NCI-H2107 (cell line): ENCODE measurements around the gene ZWILCH.
"Not testable (repeated sequence)": the region's sequence is repeated elsewhere in the genome, so short reads cannot be mapped to it uniquely, and the experiment has no call there.

Experiments
- DNase-seq: peaks from one replicate; lab custom pipeline; 2025; lab: John Stamatoyannopoulos, UW

Gene ZWILCH

DNA sequence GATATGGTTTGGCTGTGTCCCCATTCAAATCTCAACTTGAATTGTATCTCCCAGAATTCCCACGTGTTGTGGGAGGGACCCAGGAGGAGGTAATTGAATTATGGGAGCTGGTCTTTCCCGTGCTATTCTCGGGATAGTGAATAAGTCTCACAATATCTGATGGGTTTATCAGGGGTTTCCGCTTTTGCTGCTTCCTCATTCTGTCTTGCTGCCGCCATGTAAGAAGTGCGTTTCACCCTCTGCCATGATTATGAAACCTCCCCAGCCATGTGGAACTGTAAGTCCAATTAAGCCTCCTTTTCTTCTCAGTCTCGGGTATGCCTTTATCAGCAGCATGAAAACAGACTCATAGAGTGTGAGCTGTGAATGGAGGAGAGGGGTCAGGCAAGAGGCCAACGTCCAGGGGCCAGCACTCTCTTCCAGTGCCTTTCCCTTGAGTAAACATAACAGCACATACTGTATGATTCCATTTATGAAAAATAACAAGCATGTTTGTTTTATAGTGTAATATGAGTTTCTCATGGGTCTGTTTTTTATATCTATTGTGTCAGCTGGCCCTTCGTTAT lies 76.9 kb downstream of the ZWILCH start:
- DNase-seq = no peak

DNA sequence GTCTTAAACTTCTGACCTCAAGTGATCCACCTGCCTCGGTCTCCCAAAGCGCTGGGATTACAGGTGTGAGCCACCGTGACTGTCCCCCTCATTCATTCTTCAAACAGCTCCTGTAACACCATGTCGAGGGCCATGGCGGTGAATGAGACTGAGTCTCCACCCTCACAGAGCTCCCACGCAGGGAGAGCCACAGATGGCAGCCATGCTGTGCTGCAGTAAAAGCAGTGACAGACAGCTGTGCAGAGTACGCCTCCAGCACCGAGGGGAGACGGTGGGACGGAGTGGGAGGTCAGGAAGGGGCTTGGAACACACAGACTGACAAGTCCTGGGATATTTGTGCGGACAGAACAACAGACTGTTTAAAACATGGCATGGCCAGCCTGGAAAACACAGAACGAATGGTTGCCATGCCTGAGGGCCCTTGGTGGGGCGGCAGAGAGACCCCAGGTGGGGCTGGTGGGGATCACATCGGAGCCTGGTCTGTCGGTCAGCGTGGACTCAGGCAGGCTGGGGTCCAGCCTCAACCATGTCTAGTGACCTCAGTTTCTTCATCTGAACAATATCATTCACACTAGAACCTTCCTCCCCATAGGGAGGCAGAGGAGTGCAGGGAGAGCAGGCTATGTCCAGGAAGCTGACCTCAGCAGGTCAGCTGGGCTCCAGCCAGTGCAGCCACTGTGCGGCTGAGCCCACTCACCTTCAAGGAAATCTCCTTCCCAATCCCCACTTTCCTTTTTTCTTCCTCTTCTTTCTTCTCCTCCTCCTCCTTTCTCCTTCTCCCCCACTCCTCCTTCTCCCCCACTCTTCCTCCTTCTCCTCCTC lies 81.2 kb downstream of the ZWILCH start:
- no peak for DNase-seq

DNA sequence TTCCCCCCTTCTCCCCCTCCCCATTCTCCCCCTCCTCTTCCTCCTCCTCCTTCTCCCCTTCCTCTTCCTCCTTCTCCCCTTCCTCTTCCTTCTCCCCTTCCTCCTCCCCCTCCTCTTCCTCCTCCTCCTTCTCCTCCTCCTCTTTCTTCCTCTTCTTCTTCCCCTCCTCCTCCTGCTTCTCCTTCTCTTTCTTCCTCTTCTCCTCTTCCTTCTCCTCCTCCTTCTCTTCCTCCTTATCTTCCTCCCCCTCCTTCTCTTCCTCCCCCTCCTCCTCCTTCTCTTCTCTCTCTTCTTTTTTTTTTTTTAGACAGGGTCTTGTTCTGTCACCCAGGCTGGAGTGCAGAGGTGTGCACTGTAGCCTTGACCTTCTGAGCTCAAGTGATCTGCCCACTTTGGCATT lies 81.9 kb downstream of the ZWILCH start:
- DNase-seq = no peak

DNA sequence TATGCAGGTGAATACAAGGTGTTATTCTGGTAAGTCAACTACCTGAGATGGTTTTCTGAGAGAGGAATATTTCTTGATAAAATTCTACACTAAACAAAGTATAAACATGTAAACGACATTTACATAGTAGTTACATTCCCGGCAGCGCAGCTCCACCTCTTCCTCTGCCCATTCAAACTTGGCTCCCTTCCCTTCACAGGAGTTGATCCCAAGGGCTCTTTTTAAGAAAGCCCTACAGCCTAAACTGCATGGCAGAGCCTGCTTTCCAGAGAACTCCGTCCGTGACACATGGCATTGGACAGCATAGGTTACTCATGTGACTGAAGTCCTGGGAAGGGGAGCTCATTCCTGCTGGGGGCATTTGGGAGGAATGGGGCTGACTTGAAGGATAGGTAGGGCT lies 82.6 kb downstream of the ZWILCH start:
- DNase-seq = no peak

DNA sequence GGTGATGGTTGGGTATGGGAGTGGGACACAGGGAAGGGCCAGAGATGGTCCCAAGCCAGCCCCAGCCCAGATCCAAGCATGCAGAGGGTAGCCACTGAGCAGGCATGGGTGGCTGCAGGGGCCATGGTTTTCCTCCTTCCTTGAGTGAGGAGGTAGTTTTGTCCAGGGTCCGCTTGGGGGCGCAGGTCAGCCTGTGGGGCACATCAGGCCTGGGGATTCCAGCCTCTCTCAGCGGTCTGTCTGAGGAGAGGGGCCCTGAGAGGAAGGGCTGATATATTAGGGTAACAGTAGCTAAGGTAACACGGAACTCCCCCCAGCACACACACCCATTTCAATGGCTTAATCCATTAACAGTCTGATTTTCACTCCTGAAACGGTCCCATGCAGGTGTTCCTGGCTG lies 83.4 kb downstream of the ZWILCH start:
- no peak for DNase-seq

DNA sequence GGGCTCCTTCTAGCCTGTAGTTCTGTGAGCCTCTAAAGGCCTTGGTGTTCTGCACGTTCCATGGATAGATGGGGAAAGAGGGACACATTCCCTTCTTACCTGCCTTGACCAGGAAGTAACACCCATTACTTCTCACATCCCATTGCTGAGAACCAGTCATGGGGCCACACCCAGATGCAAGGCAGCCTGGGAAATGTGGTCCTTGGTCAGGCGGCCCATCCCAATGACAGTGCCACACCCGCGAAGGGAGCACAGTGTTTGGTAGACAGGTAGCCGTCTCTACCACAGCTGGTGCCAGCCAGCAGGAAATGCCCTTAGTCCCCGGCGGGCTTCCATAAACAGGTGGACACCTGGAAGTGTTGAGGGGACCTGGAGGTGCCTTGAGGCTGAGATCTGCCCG lies 83.8 kb downstream of the ZWILCH start:
- DNase-seq = no peak

DNA sequence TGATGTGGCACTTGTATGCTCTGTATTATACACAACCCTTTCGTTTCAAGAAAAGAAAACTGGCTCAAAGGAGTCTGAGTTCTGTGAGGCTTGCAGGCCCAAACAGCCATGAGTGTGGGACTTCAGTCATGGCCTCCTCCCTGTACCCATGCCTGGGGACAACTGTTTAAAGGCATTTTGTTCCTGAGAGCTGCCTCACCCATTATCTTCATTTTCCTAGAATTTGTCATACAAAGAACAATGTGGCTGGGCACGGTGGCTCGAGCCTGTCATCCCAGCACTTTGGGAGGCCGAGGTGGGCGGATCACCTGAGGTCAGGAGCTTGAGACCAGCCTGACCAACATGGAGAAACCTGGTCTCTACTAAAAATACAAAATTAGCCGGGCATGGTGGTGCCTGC lies 84.3 kb downstream of the ZWILCH start:
- DNase-seq = not testable (repeated sequence)

DNA sequence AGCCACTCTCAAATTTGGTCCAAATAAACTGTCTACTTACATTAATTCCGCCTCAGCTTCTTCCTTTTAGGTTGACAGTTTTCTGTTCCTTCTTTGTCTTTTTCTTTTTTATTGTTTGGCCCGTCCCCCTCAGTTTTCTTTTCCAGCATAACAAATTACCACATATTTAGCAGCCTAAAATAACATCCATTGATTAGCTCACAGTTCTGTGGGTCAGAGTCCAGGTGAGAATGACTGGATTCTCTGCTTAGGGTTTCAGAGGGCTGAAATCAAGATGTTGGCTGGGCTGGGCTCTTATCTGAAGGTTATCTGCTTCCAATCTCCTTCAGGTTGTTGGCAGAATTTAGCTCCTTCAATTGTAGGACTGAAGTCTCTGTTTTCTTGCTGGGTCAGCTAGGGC lies 85.3 kb downstream of the ZWILCH start:
- DNase-seq = no peak

DNA sequence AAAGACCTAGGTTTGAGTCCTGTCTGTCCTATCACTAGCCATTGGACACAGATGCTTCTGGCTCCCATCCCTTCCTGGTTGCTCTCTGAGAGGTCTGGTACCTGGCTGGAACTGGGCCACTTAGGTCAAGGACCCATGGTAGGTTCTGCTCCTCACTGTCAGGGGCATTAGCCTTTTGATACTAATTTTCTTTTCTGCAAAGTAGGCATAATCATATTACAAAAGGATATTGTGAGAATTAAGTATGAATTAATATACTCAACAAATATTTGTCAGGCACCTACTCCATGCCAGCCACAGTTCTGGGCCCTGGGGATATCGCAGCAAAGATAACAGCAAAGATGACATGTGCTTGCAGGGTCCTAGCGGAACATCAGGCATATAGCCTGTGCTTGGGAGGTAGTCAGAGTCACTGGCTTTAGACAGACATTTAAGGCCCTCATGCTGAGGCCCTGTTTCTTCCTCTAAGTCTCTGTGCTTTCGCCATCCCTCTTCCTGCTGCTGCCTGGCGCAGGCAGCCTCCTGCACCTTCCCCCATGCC lies 86.3 kb downstream of the ZWILCH start:
- no peak for DNase-seq

DNA sequence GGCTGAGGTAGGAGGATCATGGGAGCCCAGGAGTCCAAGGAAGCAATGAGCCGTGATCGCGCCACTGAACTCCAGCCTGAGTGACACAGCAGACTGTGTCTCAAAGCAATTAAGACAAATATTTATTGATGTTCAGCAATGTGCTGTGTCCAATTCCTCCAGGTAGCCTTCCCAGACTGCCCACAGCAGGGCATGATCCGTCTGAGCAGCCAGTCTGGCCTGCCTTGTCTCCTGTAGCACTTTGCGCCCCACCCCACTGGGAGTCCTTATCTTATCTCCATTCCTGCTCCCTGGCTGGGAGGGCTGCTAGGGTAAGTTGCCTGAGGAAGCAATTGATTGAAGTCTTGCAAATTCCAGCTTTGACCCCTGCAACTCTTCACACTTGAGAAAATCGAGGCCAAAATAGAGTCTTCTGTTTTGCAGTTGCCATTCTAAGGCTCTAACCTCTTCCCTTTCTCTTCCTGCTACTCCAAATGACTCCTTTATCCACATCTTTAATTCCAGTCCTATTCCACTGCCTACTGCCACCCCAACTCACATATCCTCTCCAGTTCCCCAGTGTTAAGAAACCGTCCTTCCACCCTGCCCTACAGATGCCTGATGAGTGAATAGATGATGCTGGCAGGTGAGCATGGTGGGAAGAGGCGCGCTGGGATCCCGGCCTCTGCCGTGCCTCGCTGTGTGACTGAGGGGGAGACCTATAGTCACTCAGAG lies 87.5 kb downstream of the ZWILCH start:
- DNase-seq = no peak

DNA sequence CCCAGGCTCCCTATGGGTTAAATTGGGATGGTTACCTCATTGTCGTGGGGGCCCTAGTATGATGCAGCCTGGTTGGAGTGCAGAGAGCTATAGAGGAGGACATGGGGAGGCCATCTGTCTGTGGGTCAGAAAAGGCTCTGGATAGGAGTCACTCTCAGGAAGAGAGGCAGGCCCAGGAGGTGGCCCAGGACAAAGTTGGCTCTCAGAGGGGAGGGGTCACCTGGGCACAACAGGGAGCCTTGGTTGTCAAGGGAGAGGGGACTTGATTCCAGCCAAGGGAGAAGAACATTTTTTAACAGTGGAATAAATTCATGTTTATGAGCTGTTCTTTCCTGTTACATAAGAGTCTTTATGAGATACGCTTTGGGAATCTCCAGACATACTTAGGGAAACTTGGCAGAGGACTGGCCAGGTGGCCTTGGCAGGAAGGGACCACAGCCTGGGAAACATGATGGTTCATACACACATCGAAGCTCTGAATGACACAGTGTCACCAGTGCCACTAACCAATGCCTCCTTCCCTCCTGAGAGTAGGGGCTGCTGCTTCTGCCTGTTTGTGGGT lies 88.2 kb downstream of the ZWILCH start:
- no peak for DNase-seq

DNA sequence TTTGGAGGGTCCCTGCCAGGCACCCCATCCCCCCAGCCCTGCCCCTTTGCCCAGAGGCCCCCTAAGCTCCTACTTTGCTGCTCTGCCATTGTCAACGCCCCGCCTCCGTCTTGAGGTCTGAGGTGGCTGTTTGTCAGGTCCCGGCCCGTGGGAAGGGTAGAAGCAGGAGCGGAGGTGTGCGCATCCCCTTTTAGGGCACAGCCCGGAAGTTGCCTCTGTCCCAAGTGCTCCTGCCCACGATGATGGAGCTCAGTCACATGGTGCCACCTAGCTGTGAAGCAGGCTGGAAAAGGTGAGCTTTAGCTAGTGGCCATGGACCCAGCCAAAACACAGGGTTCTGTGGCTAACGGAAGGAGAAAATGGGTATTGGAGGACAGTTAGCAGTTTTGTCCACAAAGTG lies 89.2 kb downstream of the ZWILCH start:
- DNase-seq = no peak

DNA sequence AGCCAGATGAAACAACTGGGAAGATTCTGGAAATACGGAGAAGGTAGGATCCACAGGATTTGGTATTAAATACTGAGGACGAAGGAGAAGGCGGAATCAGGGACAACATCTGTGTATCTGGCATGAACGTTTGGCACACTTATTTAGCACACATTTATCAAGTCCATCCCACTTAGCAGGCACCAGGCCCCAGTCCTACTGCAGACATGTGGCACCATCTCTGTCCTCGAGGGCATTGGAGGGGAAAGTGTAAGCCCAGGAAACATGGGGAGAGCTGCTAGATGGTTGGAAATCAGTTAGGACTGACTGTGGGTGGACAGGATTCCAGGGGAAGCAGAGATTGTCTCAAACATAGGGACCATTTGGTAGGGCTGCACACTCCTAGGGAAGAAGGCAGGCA lies 89.7 kb downstream of the ZWILCH start:
- DNase-seq = no peak

DNA sequence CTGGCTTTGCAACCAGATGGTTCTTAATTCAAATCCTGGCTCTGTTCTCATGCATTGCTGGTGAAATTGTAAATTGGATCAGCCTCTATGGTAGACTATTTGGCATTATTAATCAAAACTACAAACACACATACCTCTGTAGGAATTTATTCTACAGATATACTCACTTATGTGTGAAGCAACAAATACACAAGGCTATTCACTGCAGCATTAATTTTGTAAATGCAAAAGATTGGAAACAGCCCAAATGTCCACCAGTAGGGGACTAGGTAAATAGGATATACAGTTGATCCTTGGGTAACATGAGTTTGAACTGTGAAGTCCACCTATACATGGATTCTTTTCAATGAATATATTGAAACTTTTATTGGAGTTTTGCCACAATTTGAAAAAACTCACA lies 90.2 kb downstream of the ZWILCH start:
- DNase-seq = no peak

DNA sequence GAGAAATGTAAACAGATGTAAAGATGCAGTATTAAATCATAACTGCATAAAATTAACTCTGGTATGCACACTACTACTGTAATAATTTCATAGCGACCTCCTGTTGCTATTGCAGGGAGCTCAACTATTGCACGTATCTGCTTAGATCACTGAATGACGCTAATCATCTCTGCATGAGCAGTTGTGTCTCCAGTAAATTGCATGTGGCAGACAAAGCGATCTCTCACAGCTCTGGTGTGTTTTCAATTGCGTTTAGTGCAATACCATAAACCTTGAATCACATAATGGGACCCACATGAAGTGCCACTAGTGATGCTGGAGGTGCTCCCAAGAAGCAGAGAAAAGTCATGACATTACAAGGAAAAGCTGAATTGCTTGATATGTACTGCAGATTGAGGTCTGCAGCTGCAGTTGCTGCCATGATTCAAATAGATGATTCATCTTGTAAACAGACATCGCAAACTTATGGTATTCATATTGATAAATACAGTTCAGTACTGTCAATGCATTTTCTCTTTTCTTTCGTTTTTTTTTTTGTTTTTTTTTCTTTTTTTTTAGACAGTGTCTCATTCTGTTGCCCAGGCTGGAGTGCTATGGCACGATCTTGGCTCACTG lies 90.9 kb downstream of the ZWILCH start:
- no peak for DNase-seq

DNA sequence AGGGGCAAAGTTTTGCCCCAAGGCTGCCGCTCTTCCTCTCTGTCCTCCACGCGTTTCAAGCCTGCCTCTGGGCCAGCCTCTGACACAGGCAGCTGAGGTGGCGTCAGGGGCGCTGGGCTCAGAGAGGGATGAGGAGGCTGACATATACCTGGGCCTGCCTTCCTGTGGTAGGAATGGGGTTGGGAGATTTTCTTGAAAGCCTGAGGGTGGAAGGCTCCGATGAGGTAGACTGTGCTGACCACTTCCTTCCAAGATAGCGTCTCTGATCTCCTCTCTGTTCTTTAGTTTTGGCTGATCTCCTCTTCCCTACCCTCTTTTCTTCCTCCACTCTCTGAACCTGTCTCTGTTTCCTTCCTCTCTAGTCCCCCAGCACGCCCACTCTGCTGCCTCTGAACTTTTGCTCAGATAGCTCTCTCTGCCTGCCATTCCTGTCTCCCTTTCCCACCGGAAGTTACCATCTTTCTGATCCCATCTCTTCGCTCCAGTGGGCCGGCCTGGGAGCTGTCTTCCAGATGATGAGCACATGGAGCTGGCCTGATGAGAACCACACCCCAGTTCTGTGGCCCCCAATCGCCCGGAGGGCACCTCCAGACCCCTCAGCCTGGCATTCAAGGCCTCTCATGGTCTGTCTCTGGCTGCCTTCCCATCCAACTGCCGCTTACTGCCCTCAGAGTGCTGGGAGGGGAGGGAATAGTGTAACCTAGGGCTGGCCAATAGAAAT lies 93.1 kb downstream of the ZWILCH start:
- no peak for DNase-seq
